Adrenal gland (tissue), 12 donors: ENCODE measurements around the gene SLC10A3. TPM values are rescaled to one million over a fixed set of nuclear protein-coding genes. Genes with fewer than 3 reads are reported as not detected.

ENCODE experiments used
- microRNA-seq, 3 donors: library from miRNA; unstranded; fragments of <30 nt; microRNA quantifications; one replicate each; pipeline ENCODE4, GENCODE V29; 2017 to 2020
- polyA plus RNA-seq, 3 donors: library from polyadenylated mRNA; stranded (reverse); fragments of 200-250 nt in 2 of 3; fragments of 350-450 nt in 1 of 3; fragmentation: Illumina TruSeq in 1 of 3; extraction: RNeasy Lipid Tissue Mini Kit (QIAGEN cat#74804) in 1 of 3; gene quantifications; one replicate each; pipeline ENCODE4 v1.2.3, GENCODE V29; 2013 to 2014
- small RNA-seq, 2 donors: library from RNA; depleted of rRNA; stranded (forward); fragments of <200 nt; gene quantifications; one replicate each; pipeline ENCODE3, GENCODE V24; 2016
- total RNA-seq, 9 donors: library from RNA; depleted of rRNA in 4 of 9; stranded (reverse); fragments of >200 nt in 4 of 9; fragments of 120-200 nt in 1 of 9; fragmentation: NEBNext Ultra II Directional in 1 of 9; extraction: Animal tissue kit (Norgen Biotek cat#: 25700) in 1 of 9; gene quantifications; one replicate each; pipeline versions ENCODE4 v1.1.0 to v1.2.4, GENCODE V29; 2013 to 2023
- donor health status: healthy with polysubstance abuse.
- donor health status: Bipolar disorder and iron deficiency.
- donor health status: DM: yes; HTN: yes; CAD: no.
- donor health status: DM: no; HTN: no; CAD: no.
- donor health status: DM: no; HTN: no; CAD: no.
- donor health status: DM: yes; HTN: yes; CAD: no.

Gene SLC10A3
- total and polyA plus RNA-seq, 12 donors = 8.7 to 33.4 (median 27.8) TPM

Small RNA genes within 50 kb of the gene (microRNA-seq; reads per million reads assigned to microRNA genes)
- 0.85 to 1.9 (median 1.3) reads per million in 3 donors for gene MIR6858

Small RNA genes within 50 kb of the gene (small RNA-seq; reads per million reads assigned to genes)
- gene MIR6858 (0.08 to 0.47 reads per million in 2 donors), gene RN7SL697P (0 reads per million in 2 donors)

Other genes starting within 250 kb of the SLC10A3 start
- not detected for gene OPN1MW3, start 233.0 kb downstream of the SLC10A3 start, total RNA-seq
- not detected for gene OPN1MW3, start 233.0 kb downstream of the SLC10A3 start, polyA plus RNA-seq
- gene TEX28, start 195.5 kb downstream of the SLC10A3 start, total RNA-seq = under 1 TPM in 1 of 9 donors, not detected in 8; 0.18 TPM
- under 1 TPM in 1 of 3 donors, not detected in 2; 0.07 TPM for gene TEX28, start 195.5 kb downstream of the SLC10A3 start, polyA plus RNA-seq
- gene TKTL1, start 194.8 kb downstream of the SLC10A3 start, total RNA-seq = 1 to 10 TPM in 1 of 9 donors, under 1 TPM in 4, not detected in 4; 0.16 to 1.1 (median 0.56) TPM
- under 1 TPM in 1 of 3 donors, not detected in 2; 0.31 TPM for gene TKTL1, start 194.8 kb downstream of the SLC10A3 start, polyA plus RNA-seq
- gene FLNA, start 116.0 kb downstream of the SLC10A3 start, total RNA-seq = 100 to 1,000 TPM in 8 of 9 donors, 10 to 100 TPM in 1; 57.0 to 979 (median 499) TPM
- 100 to 1,000 TPM; 169 to 861 (median 612) TPM for gene FLNA, start 116.0 kb downstream of the SLC10A3 start, polyA plus RNA-seq
- gene EMD, start 111.3 kb downstream of the SLC10A3 start, total RNA-seq = 10 to 100 TPM in 8 of 9 donors, 1 to 10 TPM in 1; 7.7 to 82.7 (median 46.5) TPM
- gene EMD, start 111.3 kb downstream of the SLC10A3 start, polyA plus RNA-seq = 10 to 100 TPM; 75.9 to 95.2 (median 79.1) TPM
- 1,000 to 10,000 TPM in 8 of 9 donors, 100 to 1,000 TPM in 1; 626 to 5,287 (median 2,456) TPM for gene RPL10, start 92.3 kb downstream of the SLC10A3 start, total RNA-seq
- 1,000 to 10,000 TPM; 1,725 to 3,645 (median 2,430) TPM for gene RPL10, start 92.3 kb downstream of the SLC10A3 start, polyA plus RNA-seq
- 100 to 1,000 TPM in 1 of 9 donors, 10 to 100 TPM in 7, 1 to 10 TPM in 1; 9.3 to 101 (median 47.8) TPM for gene DNASE1L1, start 81.4 kb downstream of the SLC10A3 start, total RNA-seq
- 10 to 100 TPM; 17.2 to 48.0 (median 42.7) TPM for gene DNASE1L1, start 81.4 kb downstream of the SLC10A3 start, polyA plus RNA-seq
- 10 to 100 TPM; 15.0 to 47.1 (median 26.4) TPM for gene TAFAZZIN, start 79.1 kb downstream of the SLC10A3 start, total RNA-seq
- gene TAFAZZIN, start 79.1 kb downstream of the SLC10A3 start, polyA plus RNA-seq = 100 to 1,000 TPM in 2 of 3 donors, 1 to 10 TPM in 1; 8.6 to 142 (median 103) TPM
- gene ATP6AP1, start 62.0 kb downstream of the SLC10A3 start, total RNA-seq = 100 to 1,000 TPM in 6 of 9 donors, 10 to 100 TPM in 3; 68.8 to 170 (median 135) TPM
- 100 to 1,000 TPM in 1 of 3 donors, 10 to 100 TPM in 2; 55.4 to 133 (median 56.8) TPM for gene ATP6AP1, start 62.0 kb downstream of the SLC10A3 start, polyA plus RNA-seq
- gene GDI1, start 53.5 kb downstream of the SLC10A3 start, total RNA-seq = 100 to 1,000 TPM in 8 of 9 donors, 10 to 100 TPM in 1; 85.6 to 142 (median 112) TPM
- gene GDI1, start 53.5 kb downstream of the SLC10A3 start, polyA plus RNA-seq = 100 to 1,000 TPM; 155 to 287 (median 216) TPM
- gene FAM50A, start 46.5 kb downstream of the SLC10A3 start, total RNA-seq = 10 to 100 TPM; 25.1 to 74.5 (median 51.1) TPM
- gene FAM50A, start 46.5 kb downstream of the SLC10A3 start, polyA plus RNA-seq = 100 to 1,000 TPM; 104 to 451 (median 241) TPM
- 10 to 100 TPM in 7 of 9 donors, 1 to 10 TPM in 2; 2.1 to 46.3 (median 12.1) TPM for gene PLXNA3, start 32.3 kb downstream of the SLC10A3 start, total RNA-seq
- 10 to 100 TPM; 22.3 to 83.6 (median 27.4) TPM for gene PLXNA3, start 32.3 kb downstream of the SLC10A3 start, polyA plus RNA-seq
- gene LAGE3, start 11.3 kb downstream of the SLC10A3 start, total RNA-seq = 100 to 1,000 TPM in 1 of 9 donors, 10 to 100 TPM in 8; 22.5 to 101 (median 52.6) TPM
- 10 to 100 TPM; 11.3 to 24.0 (median 12.0) TPM for gene LAGE3, start 11.3 kb downstream of the SLC10A3 start, polyA plus RNA-seq
- gene UBL4A, start 4.0 kb downstream of the SLC10A3 start, total RNA-seq = 10 to 100 TPM; 36.4 to 95.6 (median 56.3) TPM
- 10 to 100 TPM; 18.3 to 31.1 (median 23.6) TPM for gene UBL4A, start 4.0 kb downstream of the SLC10A3 start, polyA plus RNA-seq
- gene FAM3A, start 25.6 kb upstream of the SLC10A3 start, total RNA-seq = 10 to 100 TPM; 42.9 to 77.1 (median 50.9) TPM
- 100 to 1,000 TPM in 1 of 3 donors, 10 to 100 TPM in 2; 13.5 to 115 (median 92.8) TPM for gene FAM3A, start 25.6 kb upstream of the SLC10A3 start, polyA plus RNA-seq
- gene G6PD, start 56.2 kb upstream of the SLC10A3 start, total RNA-seq = 100 to 1,000 TPM in 5 of 9 donors, 10 to 100 TPM in 4; 22.1 to 124 (median 102) TPM
- 10 to 100 TPM; 41.6 to 93.6 (median 78.0) TPM for gene G6PD, start 56.2 kb upstream of the SLC10A3 start, polyA plus RNA-seq
- gene IKBKG, start 57.0 kb upstream of the SLC10A3 start, total RNA-seq = 10 to 100 TPM; 12.5 to 47.5 (median 29.8) TPM
- gene IKBKG, start 57.0 kb upstream of the SLC10A3 start, polyA plus RNA-seq = 10 to 100 TPM in 2 of 3 donors, 1 to 10 TPM in 1; 9.6 to 39.1 (median 36.1) TPM
- not detected for gene CTAG1A, start 94.5 kb upstream of the SLC10A3 start, total RNA-seq
- under 1 TPM in 1 of 3 donors, not detected in 2; 0.34 TPM for gene CTAG1A, start 94.5 kb upstream of the SLC10A3 start, polyA plus RNA-seq
- gene CTAG1B, start 128.7 kb upstream of the SLC10A3 start, total RNA-seq = not detected
- gene CTAG1B, start 128.7 kb upstream of the SLC10A3 start, polyA plus RNA-seq = under 1 TPM in 1 of 3 donors, not detected in 2; 0.57 TPM
- 1 to 10 TPM in 1 of 9 donors, not detected in 8; 5.5 TPM for gene CTAG2, start 162.9 kb upstream of the SLC10A3 start, total RNA-seq
- 1 to 10 TPM in 1 of 3 donors, under 1 TPM in 1, not detected in 1; 0.79 to 7.2 TPM for gene CTAG2, start 162.9 kb upstream of the SLC10A3 start, polyA plus RNA-seq